Measurements from ENCODE around the gene KCNK6. TPM values are rescaled to one million over a fixed set of nuclear protein-coding genes. Genes with fewer than 3 reads are reported as not detected.

Gene KCNK6
- total RNA-seq, 4 donors from 2014 or later: 0.67 to 4.4 (median 1.2) TPM

DNA sequence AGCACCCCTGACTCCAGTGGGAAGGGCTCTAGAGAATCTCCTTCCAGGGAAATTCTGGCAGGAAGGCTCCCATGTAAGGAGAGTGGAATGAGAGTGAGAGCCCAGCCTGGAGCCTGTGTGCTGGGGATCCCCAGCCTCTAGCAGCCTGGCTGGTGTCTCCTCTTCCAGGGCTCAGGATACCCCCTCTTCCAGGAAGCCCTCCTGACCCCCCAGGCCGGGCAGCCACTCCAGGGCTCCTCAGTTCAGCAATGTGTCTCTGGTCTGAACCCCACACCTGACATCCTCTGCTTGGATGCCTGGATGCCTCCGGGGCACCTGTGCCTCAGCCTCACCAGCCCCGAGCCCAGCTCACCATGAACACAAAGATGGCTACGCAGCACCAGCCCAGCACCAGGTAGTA lies 12.6 kb upstream of the KCNK6 start:
- WGBS, 2 donors: 95% methylated on average over 4 of the region's 4 CpGs; no CpG with 5 or more reads in 1 of the 2 donors
- no peak for DNase-seq
- Histone ChIP-seq H3K9me3 (no peaks in the 10 kb centered on the region), H3K4me3 (replicated peaks in 1 of 3) (no peak overlapping the region), H3K4me1 (peaks cover 13% of the 10 kb centered on the region in 2 donors), H3K36me3 (no peaks in the 10 kb centered on the region), H3K27me3 (no peaks in the 10 kb centered on the region), H3K27ac (no peak overlapping the region)
- intact Hi-C loops (cut with DNase I): no loop called here
- no peak for TF ChIP-seq POLR2A (IDR thresholded peaks at IDR 0.05)
- TF ChIP-seq, protein P1, sequence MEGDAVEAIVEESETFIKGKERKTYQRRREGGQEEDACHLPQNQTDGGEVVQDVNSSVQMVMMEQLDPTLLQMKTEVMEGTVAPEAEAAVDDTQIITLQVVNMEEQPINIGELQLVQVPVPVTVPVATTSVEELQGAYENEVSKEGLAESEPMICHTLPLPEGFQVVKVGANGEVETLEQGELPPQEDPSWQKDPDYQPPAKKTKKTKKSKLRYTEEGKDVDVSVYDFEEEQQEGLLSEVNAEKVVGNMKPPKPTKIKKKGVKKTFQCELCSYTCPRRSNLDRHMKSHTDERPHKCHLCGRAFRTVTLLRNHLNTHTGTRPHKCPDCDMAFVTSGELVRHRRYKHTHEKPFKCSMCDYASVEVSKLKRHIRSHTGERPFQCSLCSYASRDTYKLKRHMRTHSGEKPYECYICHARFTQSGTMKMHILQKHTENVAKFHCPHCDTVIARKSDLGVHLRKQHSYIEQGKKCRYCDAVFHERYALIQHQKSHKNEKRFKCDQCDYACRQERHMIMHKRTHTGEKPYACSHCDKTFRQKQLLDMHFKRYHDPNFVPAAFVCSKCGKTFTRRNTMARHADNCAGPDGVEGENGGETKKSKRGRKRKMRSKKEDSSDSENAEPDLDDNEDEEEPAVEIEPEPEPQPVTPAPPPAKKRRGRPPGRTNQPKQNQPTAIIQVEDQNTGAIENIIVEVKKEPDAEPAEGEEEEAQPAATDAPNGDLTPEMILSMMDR (IDR thresholded peaks at IDR 0.05): no peak

DNA sequence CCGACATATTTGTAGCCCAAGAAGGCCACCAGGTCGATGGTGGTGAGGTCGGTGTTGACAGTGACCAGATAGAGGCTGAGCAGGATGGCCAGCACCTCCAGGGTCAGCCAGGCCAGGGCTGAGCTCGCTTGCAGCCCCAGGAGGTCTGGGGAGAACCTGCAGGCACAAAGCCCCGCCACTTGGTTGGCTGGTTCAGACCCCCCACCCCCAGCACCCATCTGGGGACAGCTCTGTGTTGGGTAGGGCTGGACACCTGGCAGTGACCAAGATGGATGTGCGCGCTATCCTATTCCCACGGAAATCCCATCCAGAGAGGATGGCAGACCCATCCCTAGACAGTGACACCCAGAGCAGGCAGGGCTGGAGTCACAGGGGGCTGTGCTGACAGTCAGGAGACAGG lies 12.0 kb upstream of the KCNK6 start:
- no peaks in the 10 kb centered on the region for H3K36me3 ChIP-seq
- 86 to 96% methylated on average over 7 to 8 of the region's 8 CpGs for WGBS, 2 donors
- intact Hi-C loops (cut with DNase I): no loop called here
- no peaks in the 10 kb centered on the region for H3K9me3 ChIP-seq
- TF ChIP-seq POLR2A (IDR thresholded peaks at IDR 0.05): no peak
- TF ChIP-seq, protein P1 (IDR thresholded peaks at IDR 0.05): no peak
- no peak for DNase-seq
- no peaks in the 10 kb centered on the region for H3K27me3 ChIP-seq
- no peak overlapping the region for H3K4me3 ChIP-seq (replicated peaks in 1 of 3)
- H3K4me1 ChIP-seq: peaks cover 13% of the 10 kb centered on the region in 2 donors
- no peak overlapping the region for H3K27ac ChIP-seq

DNA sequence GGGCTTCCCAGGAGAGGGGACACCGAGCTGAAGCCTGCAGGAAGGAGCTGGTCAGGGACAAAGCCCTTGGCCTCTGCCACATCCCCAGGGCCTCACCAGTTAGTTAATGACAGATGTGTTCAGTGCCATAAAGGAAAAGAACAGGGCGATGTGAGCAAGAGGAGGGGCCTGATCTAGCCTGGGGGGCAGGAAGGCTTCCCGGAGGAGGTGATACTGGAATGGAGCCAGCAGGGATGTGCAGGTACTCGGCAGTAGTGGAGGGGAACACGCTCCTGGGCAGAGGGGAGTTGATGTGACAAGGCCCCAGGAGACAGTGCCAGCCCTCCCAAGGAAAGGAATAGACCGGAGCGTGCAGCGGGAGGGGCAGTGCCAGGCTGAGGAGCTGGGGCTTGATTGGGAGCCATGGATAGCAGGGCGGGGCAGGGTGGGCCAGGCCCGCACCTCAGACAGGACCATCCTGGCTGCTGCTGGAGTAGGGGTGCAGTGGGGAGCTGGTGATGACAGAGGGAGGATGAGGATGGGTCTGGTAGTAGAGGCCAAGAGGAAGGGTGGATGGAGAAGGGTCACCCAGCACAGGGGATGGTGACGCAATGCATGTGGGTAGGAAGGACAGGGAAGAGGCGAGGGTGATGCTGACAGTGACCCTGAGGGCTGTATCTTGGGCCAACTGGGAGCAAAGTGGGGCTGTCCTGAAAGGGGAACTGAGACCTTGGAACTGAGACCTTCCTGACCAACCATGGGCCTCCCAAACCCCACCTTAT lies 11.5 kb upstream of the KCNK6 start:
- H3K9me3 ChIP-seq: no peaks in the 10 kb centered on the region
- H3K27me3 ChIP-seq: no peaks in the 10 kb centered on the region
- intact Hi-C loops (cut with DNase I): no loop called here
- H3K36me3 ChIP-seq: no peaks in the 10 kb centered on the region
- H3K27ac ChIP-seq: no peak overlapping the region
- peaks cover 13% of the 10 kb centered on the region in 2 donors for H3K4me1 ChIP-seq
- no peak for TF ChIP-seq POLR2A (IDR thresholded peaks at IDR 0.05)
- TF ChIP-seq, protein P1 (IDR thresholded peaks at IDR 0.05): no peak
- H3K4me3 ChIP-seq (replicated peaks in 1 of 3): no peak overlapping the region
- no peak for DNase-seq
- WGBS, 2 donors: 92 to 95% methylated on average over 12 of the region's 12 CpGs

DNA sequence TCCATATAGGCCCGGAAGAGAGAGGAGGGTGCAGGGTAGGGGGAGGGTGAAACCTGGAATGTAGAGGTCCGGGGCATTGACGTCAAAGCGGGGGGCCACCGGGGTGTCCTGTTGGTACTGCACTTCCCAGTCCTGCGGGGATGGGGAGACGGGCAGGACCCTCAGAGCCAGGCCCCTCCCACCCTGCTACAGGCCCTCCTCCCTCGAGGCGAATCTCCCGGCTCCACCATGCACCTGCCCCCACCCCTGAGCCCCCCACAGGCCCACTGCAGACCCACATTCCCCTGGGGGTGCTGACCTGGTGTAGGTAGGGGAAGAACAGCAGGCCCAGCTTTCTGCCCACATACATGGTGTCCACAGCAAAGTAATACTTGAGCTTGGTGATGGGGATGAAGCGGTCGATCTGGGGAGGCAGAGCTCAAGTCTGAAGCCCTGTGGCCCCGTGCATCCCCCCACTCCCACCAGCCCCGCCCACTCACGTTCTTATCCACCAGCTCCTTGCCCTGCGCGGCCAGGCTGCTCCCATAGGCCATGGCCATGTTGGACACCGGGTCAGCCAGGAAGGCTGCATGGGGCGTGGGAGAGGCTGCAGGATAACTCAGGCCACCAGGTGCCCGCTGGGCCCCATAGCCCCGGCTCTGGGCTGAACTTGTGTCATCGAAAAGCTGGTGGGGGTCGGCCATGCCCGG lies 10.6 kb upstream of the KCNK6 start:
- Histone ChIP-seq H3K36me3 (no peaks in the 10 kb centered on the region), H3K27me3 (no peaks in the 10 kb centered on the region), H3K4me1 (peaks cover 6 to 7% of the 10 kb centered on the region in 2 donors), H3K4me3 (replicated peaks in 1 of 3) (no peak overlapping the region), H3K27ac (no peak overlapping the region), H3K9me3 (no peaks in the 10 kb centered on the region)
- 80 to 91% methylated on average over 17 to 24 of the region's 24 CpGs for WGBS, 2 donors
- DNase-seq: no peak
- TF ChIP-seq, protein P1 (IDR thresholded peaks at IDR 0.05): no peak
- TF ChIP-seq POLR2A (IDR thresholded peaks at IDR 0.05): no peak
- intact Hi-C loops (cut with DNase I): no loop called here

All from thyroid gland (tissue), 4 donors.